GM18861 (cell line): ENCODE results near the gene RTEL1.
"Not testable (repeated sequence)": the region's sequence is repeated elsewhere in the genome, so short reads cannot be mapped to it uniquely, and the experiment has no call there.

Experiments
- ATAC-seq: cut with Tn5 transposase; IDR thresholded peaks from one replicate; pipeline ENCODE4 v1.9.1; 2021; ENCODE audit not compliant: unreplicated experiment

Gene RTEL1

DNA sequence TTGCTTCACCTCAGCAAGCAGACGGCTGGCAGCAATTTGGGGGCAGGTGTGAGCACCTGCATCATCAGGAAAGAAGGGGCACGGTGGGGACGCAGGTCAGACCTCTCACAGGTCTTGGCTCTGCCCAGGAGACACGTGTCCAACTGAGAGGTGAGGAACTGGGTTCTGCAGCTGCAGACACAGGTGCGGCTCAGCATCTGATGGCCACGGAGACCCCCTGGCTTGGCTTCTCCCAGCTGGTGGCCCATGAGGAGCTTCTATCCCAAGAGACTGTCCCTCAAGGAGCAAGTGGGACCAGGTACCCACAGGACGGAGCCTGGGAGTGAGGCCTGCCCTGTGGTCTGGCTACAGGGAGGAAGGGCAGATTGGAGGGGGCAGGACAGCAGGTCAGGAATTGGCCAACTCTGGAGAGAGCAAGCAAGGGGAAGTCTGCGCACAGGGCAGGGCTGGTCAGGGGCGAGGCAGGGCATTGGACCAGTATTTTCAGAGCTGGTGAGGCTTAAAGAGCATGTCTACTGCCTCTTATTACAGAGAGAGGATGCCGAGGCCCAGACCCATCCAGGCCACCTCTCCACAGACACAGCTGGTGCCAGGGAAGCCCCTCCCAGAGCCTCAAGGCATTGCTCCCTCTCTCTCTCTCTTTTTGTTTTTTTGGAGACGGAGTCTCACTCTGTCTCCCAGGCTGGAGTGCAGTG, 9.1 kb upstream of the RTEL1 start:
- ATAC-seq, result no peak

DNA sequence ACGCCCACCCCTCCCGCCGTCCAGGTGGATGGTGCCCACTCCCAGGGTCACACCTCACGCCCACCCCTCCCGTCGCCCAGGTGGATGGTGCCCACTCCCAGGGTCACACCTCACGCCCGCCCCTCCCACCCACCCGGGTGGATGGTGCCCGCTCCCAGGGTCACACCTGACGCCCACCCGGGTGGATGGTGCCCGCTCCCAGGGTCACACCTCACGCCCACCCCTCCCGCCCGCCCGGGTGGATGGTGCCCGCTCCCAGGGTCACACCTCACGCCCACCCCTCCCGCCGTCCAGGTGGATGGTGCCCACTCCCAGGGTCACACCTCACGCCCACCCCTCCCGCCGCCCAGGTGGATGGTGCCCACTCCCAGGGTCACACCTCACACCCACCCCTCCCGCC, 7.6 kb upstream of the RTEL1 start:
- ATAC-seq, result not testable (repeated sequence)

- no peak for ATAC-seq
Measured at GRCh38 chr20:63651942-63652191, 6.2 kb upstream of the RTEL1 start.

- ATAC-seq, result no peak
Measured at GRCh38 chr20:63652192-63652980, 5.7 kb upstream of the RTEL1 start.

GRCh38 chr20:63653041-63653973, 4.8 kb upstream of the RTEL1 start, which contains the start of gene STMN3:
Gene STMN3 (minus strand): TSS chr20:63653424. CDS start chr20:63653345, 79 bp downstream.
- no peak for ATAC-seq

DNA sequence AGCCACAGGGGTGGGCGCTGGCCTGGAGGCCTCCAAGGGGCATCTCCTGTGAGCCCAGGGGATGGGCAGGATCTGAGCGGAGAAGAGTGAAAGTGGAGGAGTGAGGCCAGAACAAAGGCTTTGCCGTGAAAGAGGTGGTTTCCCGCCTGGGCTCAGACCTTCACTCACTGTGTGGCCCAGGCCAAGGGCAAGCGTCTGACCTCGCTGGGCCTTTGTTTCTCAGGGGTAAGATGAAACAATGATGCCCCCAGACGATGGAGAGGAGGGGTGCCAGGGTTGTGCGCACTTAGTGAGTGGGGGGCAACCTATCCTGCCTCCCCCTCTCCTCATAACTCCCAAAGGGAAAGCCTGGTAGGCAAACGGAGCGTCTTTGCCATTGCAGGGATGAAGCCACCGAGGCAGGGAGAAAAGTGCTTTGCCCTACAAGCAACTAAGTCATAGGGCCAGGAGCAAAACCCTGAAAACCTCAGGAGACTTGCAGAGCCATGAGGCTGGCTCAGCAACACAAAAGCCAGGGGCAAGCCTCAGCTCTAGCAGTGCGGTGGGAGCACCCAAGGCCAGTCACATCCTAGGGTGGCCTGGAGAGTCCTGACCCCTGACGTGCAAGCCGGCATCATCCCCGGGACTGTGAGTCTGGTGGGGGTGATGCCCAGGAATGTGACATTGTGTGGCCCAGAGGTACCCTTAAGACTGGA, 4.0 kb upstream of the RTEL1 start:
- no peak for ATAC-seq

GRCh38 chr20:63655249-63655648, 2.9 kb upstream of the RTEL1 start:
- no peak for ATAC-seq

DNA sequence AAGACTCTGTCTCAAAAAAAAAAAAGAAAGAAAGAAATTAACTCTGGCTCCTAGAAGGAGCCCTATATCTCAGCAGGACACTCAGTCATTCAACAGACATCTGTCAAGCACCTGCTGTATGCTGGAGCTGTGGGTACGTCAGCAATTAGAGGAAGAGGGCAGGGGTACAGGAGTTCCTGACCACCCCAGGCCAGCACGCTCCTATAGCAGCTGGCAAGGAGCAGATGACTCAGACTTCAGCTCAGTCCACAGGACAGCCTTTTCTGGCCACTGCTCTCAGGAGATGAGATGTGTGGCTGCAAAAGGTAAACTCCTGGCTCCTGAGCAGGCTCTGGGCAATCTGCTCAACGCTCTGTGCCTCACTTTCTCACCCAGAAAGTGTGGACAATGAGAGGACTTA, 1.7 kb upstream of the RTEL1 start:
- no peak for ATAC-seq

GRCh38 chr20:63657260-63657936, 714 bp upstream of the RTEL1 start:
- no peak for ATAC-seq

- no peak for ATAC-seq
Measured at GRCh38 chr20:63658749-63659187, 656 bp downstream of the RTEL1 start.

- no peak for ATAC-seq
Measured at GRCh38 chr20:63659370-63659769, 1.3 kb downstream of the RTEL1 start.

- ATAC-seq, result not testable (repeated sequence)
Measured at GRCh38 chr20:63660174-63660573, 2.1 kb downstream of the RTEL1 start.

DNA sequence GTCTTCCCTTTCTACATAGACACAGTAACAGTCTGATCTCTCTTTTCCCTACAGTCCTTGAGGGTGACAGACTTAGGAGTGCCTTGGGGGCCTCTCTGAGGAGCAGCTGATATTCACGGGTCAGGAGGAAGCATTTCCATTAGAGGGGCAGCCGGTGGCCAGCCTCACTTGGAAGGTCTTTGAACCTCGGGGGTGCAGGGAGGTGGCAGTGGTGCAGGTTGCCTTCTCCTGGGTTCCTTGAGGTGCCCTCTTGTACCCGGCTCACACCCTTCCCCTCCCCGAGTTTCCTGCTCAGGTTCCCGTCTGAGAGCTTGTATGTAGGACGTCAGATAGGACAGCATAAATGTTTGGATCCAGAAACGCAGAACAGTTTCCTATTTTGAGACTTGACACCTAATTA, 2.5 kb downstream of the RTEL1 start:
- ATAC-seq, result no peak

DNA sequence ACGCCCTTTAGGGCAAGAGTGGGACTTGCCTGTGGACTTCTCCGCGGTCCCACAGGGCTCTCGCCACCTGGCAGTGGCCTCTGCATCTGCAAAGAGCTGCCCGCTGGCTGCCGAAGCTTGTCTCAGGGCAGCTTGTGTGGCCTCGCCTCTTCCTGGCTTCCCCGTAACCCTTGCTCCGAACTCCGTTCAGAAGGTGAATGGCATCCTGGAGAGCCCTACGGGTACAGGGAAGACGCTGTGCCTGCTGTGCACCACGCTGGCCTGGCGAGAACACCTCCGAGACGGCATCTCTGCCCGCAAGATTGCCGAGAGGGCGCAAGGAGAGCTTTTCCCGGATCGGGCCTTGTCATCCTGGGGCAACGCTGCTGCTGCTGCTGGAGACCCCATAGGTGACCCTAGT, 3.0 kb downstream of the RTEL1 start:
- no peak for ATAC-seq

DNA sequence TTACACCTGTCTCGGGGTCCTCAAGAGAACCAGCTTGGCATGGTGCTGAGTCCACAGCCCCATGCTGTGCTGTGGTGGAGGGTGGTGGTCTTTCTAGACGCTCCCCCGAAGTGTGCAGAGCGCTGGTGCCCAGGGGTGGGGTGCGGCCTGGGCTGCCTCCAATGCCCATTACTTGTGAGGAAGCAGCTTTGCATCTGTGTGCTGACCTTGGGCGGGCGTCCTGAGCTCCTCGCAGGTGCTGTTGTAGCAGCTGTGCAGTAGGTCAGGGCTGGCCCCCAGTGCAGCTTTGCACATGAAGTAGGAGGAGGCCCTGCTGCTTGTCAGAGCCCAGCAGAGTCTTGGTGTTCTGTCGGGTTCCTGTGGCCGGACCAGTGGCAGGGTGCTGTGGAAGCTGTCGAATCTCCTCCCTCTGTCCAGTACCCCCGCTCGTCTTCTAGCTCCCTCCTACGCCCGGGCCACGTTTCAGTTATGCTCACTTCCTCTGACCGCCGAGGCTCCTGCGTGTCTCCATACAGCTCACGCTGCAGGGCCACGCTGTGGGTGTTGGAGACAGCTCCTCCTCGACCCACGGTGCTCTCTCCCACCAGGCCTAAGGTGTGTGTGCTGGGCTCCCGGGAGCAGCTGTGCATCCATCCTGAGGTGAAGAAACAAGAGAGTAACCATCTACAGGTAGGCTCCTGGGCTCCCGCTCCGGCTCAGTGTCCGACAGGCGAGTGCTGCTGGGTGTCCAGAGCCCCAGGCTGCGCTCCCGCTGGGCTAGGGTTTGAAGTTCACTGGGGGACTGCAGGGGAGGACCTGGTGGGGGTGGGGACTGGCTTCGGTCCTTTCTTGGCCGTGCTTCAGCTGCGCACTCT, 4.1 kb downstream of the RTEL1 start:
- ATAC-seq, result no peak

DNA sequence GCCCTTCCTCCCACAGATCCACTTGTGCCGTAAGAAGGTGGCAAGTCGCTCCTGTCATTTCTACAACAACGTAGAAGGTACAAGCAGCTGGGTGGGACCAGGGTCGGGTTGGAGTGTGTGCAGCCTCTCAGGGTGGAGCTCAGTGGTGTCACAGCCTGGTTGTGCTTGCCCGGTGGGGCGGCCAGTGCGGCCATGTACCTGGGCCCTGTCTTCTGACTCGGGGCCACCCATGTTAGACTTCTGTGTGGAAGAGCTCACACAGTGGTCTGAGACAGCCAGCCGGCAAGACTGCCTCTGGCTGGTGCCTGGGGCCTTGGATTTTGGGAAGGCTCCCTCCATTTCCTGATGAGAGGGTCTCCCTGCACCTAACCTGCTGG, 4.7 kb downstream of the RTEL1 start:
- no peak for ATAC-seq

DNA sequence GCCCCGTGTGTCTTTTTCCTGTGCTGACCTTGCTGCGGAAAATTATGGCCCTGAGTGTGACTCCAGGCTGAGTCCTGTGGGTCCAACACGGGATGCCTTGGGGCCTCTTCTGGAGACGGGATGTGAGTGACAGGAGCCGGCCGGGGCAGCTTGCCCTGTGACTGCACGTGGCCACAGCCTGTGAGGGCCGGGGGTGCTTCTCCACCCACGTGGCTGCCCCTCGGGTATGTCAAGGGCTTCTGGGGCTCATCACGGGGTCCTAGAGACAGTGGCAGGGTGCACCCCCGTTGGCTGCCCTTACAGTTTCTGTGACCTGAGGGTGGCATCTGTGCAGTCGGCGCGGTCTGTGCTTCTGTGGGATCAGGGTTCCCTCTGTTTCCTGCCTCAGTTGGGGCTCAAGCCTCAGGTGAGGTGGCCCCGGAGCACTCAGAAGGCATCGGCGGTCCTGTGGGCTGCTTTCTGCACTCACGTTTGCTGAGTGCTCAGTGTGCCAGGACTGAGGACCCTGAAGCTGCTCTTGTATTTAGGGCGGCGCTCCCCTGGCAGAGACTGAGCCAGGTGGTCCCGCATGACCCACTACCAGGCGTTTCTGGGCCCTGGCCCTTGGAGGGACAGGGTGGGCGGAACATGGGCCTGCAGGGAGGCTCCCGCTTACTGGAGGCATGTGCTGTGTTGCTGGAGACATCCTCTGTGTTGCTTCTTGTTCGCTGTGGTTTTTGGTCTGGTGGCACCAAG, 5.4 kb downstream of the RTEL1 start:
- no peak for ATAC-seq

- ATAC-seq, result no peak
Measured at GRCh38 chr20:63664143-63664851, 6.2 kb downstream of the RTEL1 start.
